Measurements from ENCODE around the gene KCNAB1. TPM values are rescaled to one million over a fixed set of nuclear protein-coding genes. Genes with fewer than 3 reads are reported as not detected.
A peak's percentile ranks its signal among the peaks of the same experiment; 100 is the strongest.

The KCNAB1 gene
- total and polyA plus RNA-seq, 10 of the 15 experiments (the other 5 are each of a cell fraction or from before 2014, with no cell fraction given) = 0.11 to 0.69 (median 0.43) TPM; not detected in 6

DNA sequence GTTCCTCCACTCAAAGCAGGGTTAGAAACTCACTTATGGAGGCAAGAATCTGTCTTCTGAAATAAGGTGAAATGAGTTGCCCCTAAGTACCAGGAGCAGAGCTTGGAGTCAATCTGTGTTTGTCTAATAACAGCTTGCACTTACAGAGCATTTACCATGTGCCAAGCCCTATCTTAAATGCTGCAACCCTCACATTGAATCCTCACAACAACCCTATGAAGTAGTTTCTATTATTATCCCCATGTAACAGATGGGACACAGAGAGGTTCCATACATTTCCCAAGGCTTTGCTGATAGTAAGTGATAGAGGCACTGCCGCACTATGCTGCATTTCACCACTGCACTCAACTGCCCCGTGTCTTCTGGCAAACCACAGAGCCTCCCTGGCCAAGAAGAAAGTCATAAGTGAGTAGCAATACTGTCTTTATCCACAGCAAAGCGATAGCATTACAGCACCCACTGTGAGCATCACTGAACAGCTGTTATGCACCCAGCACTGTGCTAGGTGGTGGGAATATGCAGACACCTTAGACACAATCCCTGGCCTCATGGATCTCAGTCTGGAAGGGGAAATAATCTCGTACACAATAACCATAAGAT lies 293.0 kb downstream of the KCNAB1 start (continued):
- TF ChIP-seq, protein P1, sequence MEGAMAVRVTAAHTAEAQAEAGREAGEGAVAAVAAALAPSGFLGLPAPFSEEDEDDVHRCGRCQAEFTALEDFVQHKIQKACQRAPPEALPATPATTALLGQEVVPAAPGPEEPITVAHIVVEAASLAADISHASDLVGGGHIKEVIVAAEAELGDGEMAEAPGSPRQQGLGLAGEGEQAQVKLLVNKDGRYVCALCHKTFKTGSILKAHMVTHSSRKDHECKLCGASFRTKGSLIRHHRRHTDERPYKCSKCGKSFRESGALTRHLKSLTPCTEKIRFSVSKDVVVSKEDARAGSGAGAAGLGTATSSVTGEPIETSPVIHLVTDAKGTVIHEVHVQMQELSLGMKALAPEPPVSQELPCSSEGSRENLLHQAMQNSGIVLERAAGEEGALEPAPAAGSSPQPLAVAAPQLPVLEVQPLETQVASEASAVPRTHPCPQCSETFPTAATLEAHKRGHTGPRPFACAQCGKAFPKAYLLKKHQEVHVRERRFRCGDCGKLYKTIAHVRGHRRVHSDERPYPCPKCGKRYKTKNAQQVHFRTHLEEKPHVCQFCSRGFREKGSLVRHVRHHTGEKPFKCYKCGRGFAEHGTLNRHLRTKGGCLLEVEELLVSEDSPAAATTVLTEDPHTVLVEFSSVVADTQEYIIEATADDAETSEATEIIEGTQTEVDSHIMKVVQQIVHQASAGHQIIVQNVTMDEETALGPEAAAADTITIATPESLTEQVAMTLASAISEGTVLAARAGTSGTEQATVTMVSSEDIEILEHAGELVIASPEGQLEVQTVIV (IDR thresholded peaks at IDR 0.05; ENCODE audit: borderline replicate concordance, partially characterized antibody) = no peak
- TF ChIP-seq SMAD5 (IDR thresholded peaks at IDR 0.05; ENCODE audit: low read depth) = no peak
- no peak for TF ChIP-seq NFXL1 (IDR thresholded peaks at IDR 0.05; ENCODE audit: borderline replicate concordance)
- no peak for TF ChIP-seq SMAD1 (IDR thresholded peaks at IDR 0.05; ENCODE audit: low read depth, partially characterized antibody)

DNA sequence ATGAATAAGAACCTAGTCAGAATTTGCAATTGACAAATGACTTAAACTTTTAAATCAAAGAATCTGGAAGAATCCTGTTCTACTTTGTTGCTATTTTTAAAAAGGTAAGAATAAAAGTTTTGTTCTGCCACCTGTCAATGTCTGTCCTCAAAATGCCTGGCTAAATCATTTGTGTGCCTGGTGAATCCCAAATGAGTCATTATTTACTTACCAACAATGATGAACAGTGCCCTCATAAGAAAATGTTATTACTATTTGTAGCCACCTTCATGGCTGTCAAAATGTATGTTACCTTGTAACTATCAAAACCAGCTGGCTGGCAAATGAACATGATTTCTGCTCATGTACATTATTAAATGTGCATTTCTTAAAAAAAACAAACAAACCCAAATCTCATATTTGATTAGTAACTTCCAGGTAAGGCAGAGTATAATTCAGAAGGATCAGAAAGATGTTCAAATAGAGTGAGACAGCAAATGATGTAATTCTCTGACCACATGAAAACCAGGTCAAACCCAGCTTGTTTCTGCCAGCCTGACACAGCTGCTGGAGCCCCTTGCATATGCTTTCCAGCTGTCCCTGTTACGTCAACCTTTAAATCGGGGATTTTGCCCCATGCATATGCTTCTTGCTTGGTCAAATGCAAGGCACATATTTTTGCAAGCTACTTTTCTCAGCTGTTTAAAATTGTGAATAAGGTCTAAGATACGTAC lies 296.6 kb downstream of the KCNAB1 start:
- H3K79me2 ChIP-seq (ENCODE audit: control insufficient read depth, insufficient read depth, low read length) = no peaks in the 10 kb centered on the region
- H3K9me3 ChIP-seq (replicated peaks; ENCODE audit: control insufficient read depth, insufficient read depth, low read length) = no peaks in the 10 kb centered on the region
- H3K4me1 ChIP-seq (ENCODE audit: control insufficient read depth, insufficient read depth, low read length) = no peaks in the 10 kb centered on the region
- RAD21 ChIA-PET (ENCODE audit: unreplicated experiment) = interaction anchor here (0.7 kb wide), 1 partner anchor 32 kb away, joined by 4 read pairs; no protein-coding TSS in a partner anchor
- BruUV-seq (replicated peaks) = no TSS peak
- peak; percentile 74 for TF ChIP-seq TCF12 (IDR thresholded peaks at IDR 0.05; ENCODE audit: low read depth, low read length)
- TF ChIP-seq BMI1 (IDR thresholded peaks at IDR 0.05; ENCODE audit: borderline replicate concordance) = no peak
- H3K36me3 ChIP-seq (ENCODE audit: control insufficient read depth in 2 of 2, insufficient read depth in 2 of 2, low read length in 1 of 2) = no peaks in the 10 kb centered on the region
- intact Hi-C loops (cut with micrococcal nuclease; ENCODE audit: unreplicated experiment) (no loop called here), in situ Hi-C loops (cut with MboI) (no loop called here)
- H2AFZ ChIP-seq (ENCODE audit: control insufficient read depth, low read depth, low read length) = no peak overlapping the region
- FAIRE-seq = peak; percentile 66
- CTCF ChIA-PET = interaction anchor here (0.8 to 1.5 kb wide), 4 partner anchors 15 to 93 kb away, joined by 3 to 4 read pairs (median 4); no protein-coding TSS in a partner anchor
- no peaks in the 10 kb centered on the region for H3K27me3 ChIP-seq (replicated peaks in 1 of 2; ENCODE audit: control insufficient read depth in 2 of 2, insufficient read depth in 2 of 2, low read length in 1 of 2)
- ATAC-seq = peak; percentile 74
- WGBS (ENCODE audit: insufficient coverage, insufficient replicate concordance, low lambda C conversion rate, missing lambda C conversion rate) = 68% methylated on average over 3 of the region's 3 CpGs
- no peak overlapping the region for H3K9ac ChIP-seq (ENCODE audit: control insufficient read depth, insufficient read depth, low read length)
- no peak overlapping the region for H3K27ac ChIP-seq (ENCODE audit: control insufficient read depth, insufficient read depth)
- POLR2A ChIA-PET = no interaction called here
- DNase-seq (ENCODE audit: low read depth, low spot score) = no peak
- no peak overlapping the region for H3K4me2 ChIP-seq (ENCODE audit: control insufficient read depth, insufficient read depth)
- H4K20me1 ChIP-seq (ENCODE audit: control insufficient read depth, insufficient read depth) = no peaks in the 10 kb centered on the region
- no peak overlapping the region for H3K4me3 ChIP-seq
- SMC1A ChIA-PET (ENCODE audit: uncharacterized antibody, unreplicated experiment) = interaction anchor here (1.0 to 1.5 kb wide), 3 partner anchors 32 to 93 kb away, joined by 3 to 4 read pairs (median 3); no protein-coding TSS in a partner anchor
